ENCODE results near the gene LPO.

Gene LPO

DNA sequence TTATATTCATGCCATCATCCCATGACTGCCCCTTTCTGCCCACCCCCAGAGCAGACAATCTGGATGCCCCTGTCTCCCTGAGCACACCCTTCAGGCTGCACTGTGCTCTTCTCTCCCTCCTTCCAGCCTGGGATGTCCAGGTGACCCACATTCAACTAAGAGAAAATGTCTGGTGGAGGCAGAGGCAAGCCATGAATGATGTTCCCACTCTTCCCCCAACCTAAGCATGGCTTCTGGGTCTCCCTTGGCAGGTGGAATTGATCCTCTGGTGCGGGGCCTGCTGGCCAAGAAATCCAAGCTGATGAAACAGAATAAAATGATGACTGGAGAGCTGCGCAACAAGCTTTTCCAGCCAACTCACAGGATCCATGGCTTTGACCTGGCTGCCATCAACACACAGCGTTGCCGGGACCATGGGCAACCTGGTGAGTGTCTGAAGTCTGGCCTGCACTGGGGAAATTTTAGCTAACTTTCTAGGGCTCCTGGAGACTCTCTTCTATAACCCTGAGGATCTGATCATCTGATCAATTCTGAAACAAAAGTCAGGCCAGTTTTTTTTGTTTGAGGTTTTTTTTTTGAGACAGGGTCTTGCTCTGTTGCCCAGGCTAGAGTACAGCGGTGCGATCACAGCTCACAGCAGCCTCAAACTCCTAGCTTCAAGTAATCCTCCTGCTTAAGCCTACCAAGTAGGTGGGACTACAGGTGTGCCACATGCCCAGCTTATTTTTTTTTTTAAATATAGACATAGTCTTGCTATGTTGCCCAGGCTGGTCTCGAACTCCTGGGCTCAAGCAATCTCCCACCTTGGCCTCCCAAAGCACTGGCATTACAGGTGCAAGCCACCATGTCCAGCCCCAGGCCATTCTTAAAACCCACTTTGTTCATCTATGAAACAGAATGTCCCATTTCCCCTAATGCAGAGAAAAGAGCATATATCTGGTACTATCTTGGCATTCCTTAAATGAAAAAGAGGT is 27.8 kb downstream of the LPO start:
- Histone ChIP-seq H3K27me3 (ENCODE audit: control insufficient read depth, insufficient read depth, low read length) (peaks cover 17% of the 10 kb centered on the region), H3K9ac (ENCODE audit: low read depth, low read length) (no peak overlapping the region)

GRCh38 chr17:58267347-58268324 is 29.3 kb downstream of the LPO start:
- H3K9ac ChIP-seq (ENCODE audit: low read depth, low read length) = no peak overlapping the region
- peaks cover 9% of the 10 kb centered on the region for H3K27me3 ChIP-seq (ENCODE audit: control insufficient read depth, insufficient read depth, low read length)
- no peaks in the 10 kb centered on the region for H3K36me3 ChIP-seq (ENCODE audit: control insufficient read depth, insufficient read depth, low read length)
- no peaks in the 10 kb centered on the region for H3K4me1 ChIP-seq (ENCODE audit: control insufficient read depth, insufficient read depth, low read length)
- H3K9me3 ChIP-seq (ENCODE audit: control insufficient read depth, insufficient read depth, low read length) = no peaks in the 10 kb centered on the region
- H3K4me3 ChIP-seq (ENCODE audit: low read depth, low read length) = no peak overlapping the region

More for the DNA sequence above, 27.8 kb downstream of the LPO start:
- Histone ChIP-seq H3K4me3 (ENCODE audit: low read depth, low read length) (no peak overlapping the region), H3K36me3 (ENCODE audit: control insufficient read depth, insufficient read depth, low read length) (no peaks in the 10 kb centered on the region), H3K9me3 (ENCODE audit: control insufficient read depth, insufficient read depth, low read length) (no peaks in the 10 kb centered on the region), H3K4me1 (ENCODE audit: control insufficient read depth, insufficient read depth, low read length) (no peaks in the 10 kb centered on the region)

- Histone ChIP-seq H3K27me3 (ENCODE audit: control insufficient read depth, insufficient read depth, low read length) (peaks cover 9% of the 10 kb centered on the region), H3K9me3 (ENCODE audit: control insufficient read depth, insufficient read depth, low read length) (no peaks in the 10 kb centered on the region)
These were observed 29.9 kb downstream of the LPO start for GRCh38 chr17:58268326-58268725.

DNA sequence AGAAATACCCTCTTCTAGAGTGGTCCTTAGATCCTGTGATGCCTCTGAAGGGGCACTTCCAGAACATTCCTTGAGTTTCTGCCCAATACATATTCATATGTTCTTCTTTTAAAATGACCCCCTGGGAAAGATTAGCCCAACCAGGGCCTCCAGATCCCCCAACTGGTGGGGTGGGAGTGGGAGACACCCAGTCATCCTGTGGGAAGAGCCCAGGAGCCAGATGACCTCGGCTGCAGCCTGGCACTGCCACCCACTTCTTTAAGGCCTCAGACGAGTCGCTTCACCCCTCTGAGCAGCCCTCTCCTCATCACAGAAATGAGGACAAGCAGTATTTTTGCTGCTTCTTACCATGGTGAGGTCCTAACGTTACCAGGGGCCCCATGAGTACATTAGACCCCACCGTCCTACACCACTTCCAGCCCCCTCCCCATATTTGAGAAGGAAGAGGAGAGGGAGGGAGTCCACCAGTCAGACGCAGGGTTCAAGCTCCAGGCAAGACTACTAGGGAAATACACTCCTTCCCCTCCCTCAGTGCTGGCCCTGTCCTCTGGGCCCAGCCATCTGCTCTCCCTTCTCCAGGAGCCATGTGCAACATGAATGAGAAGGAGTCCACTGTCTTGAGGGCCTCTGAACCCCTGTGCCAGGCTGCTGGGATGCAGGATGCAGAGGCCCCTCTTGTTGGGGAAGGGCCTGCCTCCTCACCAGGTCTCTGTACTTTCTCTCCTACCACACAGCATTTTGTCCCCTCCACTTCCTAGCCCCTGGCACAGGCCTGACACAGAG is 30.6 kb downstream of the LPO start:
- Histone ChIP-seq H3K9me3 (ENCODE audit: control insufficient read depth, insufficient read depth, low read length) (no peaks in the 10 kb centered on the region), H3K36me3 (ENCODE audit: control insufficient read depth, insufficient read depth, low read length) (no peaks in the 10 kb centered on the region), H3K4me3 (ENCODE audit: low read depth, low read length) (no peak overlapping the region), H3K4me1 (ENCODE audit: control insufficient read depth, insufficient read depth, low read length) (no peaks in the 10 kb centered on the region), H3K27me3 (ENCODE audit: control insufficient read depth, insufficient read depth, low read length) (peaks cover 9% of the 10 kb centered on the region), H3K9ac (ENCODE audit: low read depth, low read length) (no peak overlapping the region)

More at GRCh38 chr17:58268326-58268725, 29.9 kb downstream of the LPO start:
- H3K4me1 ChIP-seq (ENCODE audit: control insufficient read depth, insufficient read depth, low read length) = no peaks in the 10 kb centered on the region
- no peak overlapping the region for H3K9ac ChIP-seq (ENCODE audit: low read depth, low read length)
- no peaks in the 10 kb centered on the region for H3K36me3 ChIP-seq (ENCODE audit: control insufficient read depth, insufficient read depth, low read length)
- no peak overlapping the region for H3K4me3 ChIP-seq (ENCODE audit: low read depth, low read length)

DNA sequence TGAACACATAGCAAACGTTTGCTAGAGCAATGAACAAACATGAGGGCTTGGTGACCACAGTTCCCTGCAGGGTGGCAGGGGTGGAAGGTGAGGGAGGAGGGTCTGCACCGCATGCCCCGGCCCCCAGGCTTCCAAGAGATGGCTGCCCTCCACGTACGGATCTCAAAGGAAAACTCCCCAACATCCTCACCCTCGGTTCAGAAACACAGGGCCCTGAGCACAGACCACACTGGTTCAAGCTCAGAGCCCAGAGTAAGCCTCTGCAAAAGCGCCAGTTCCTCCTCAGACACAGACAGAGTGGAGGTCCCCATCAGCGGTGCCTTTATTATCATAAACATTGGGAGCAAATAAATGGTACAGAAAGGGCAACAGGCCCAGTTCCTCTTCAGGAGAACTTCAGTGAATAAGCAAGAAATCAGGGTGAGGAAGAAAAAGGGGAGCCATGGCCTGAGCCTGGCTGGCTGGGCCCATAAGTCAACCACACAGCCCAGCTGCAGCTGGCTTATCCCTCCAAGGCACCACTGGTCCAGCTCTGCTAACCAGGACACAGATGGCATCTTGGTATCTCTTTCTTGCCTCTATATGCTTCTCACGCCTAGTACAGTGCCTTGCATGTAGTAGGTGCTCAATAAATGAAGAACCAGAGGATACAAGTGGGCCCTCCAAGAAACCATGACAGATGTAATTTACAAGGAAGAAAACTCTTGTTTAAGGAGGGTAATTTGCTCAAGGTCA is 31.3 kb downstream of the LPO start:
- Histone ChIP-seq H3K36me3 (ENCODE audit: control insufficient read depth, insufficient read depth, low read length) (no peaks in the 10 kb centered on the region), H3K4me3 (ENCODE audit: low read depth, low read length) (no peak overlapping the region), H3K9ac (ENCODE audit: low read depth, low read length) (no peak overlapping the region), H3K27me3 (ENCODE audit: control insufficient read depth, insufficient read depth, low read length) (peaks cover 4% of the 10 kb centered on the region), H3K4me1 (ENCODE audit: control insufficient read depth, insufficient read depth, low read length) (no peaks in the 10 kb centered on the region), H3K9me3 (ENCODE audit: control insufficient read depth, insufficient read depth, low read length) (no peaks in the 10 kb centered on the region)

DNA sequence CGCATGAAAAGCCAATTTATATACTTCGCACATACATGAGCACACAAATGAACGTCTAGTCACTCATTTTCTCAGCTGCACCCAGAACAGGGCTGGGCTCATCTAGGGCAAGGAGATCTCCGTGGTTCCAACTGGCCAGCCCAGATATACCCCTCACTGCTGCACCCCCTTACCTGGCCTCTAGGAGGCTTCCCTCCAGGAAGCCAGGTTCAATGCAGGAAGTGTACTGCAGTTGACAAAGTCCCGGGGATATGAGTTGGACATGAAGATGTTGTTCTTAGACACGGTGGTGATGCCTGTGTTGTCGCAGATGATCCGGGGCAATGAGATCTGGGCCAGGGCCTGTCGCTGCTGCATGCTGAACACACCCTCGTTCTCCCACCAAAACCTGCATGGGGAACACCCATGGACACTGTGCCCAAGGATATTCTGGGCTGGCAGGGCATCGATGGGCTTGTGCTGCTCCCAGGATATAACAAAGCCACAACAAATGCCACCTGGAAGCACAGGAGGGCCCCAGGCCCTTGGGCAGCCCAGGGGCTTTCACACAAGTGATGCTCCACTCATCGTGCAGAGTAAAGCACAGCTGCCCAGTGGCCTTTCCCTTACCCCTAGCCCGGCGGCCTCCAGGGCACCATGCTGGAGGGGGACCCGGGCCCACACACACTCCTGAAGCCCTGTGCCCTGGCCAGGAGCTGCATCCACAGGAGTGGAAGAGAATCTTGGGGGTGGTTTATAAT is 32.3 kb downstream of the LPO start:
- Histone ChIP-seq H3K36me3 (ENCODE audit: control insufficient read depth, insufficient read depth, low read length) (no peaks in the 10 kb centered on the region), H3K27me3 (ENCODE audit: control insufficient read depth, insufficient read depth, low read length) (no peaks in the 10 kb centered on the region), H3K4me1 (ENCODE audit: control insufficient read depth, insufficient read depth, low read length) (no peaks in the 10 kb centered on the region), H3K9ac (ENCODE audit: low read depth, low read length) (no peak overlapping the region), H3K9me3 (ENCODE audit: control insufficient read depth, insufficient read depth, low read length) (no peaks in the 10 kb centered on the region), H3K4me3 (ENCODE audit: low read depth, low read length) (no peak overlapping the region)

DNA sequence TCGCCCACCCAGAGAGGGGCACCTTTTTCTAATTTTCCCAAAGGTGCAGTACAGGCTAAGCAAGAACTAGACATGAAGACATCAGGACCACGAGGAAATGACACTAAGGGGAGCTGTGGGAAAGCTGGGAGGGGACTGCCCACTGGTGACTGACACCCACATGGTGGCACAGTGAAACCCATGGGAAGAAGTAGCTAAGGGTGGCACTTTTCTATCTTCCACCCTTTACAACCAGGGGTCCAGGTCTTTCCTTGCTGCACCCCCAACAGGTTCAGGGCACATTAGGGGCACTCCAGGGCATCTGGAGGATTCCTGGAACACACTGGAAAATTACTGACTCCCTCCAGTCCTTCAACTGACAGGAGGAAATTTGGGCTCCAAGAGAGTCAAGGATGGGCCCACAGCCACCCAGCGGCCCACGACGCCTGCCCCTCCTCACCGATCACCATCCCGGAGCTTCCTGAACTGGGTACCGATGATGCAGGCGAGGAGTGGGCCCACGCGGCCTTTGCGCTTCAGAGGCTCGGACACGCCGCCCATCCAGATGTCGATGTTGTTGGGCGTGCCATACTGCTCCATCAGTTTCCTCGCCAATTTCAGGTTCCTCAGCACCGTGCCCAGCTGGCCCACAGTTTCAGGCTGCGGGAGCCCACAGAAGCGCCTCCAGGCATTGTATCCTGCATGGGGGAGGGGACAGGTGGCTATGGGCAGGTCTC is 33.0 kb downstream of the LPO start:
- H3K4me1 ChIP-seq (ENCODE audit: control insufficient read depth, insufficient read depth, low read length) = no peaks in the 10 kb centered on the region
- H3K4me3 ChIP-seq (ENCODE audit: low read depth, low read length) = no peak overlapping the region
- H3K27me3 ChIP-seq (ENCODE audit: control insufficient read depth, insufficient read depth, low read length) = no peaks in the 10 kb centered on the region
- H3K9ac ChIP-seq (ENCODE audit: low read depth, low read length) = no peak overlapping the region
- no peaks in the 10 kb centered on the region for H3K9me3 ChIP-seq (ENCODE audit: control insufficient read depth, insufficient read depth, low read length)
- H3K36me3 ChIP-seq (ENCODE audit: control insufficient read depth, insufficient read depth, low read length) = no peaks in the 10 kb centered on the region

GRCh38 chr17:58272367-58273280 is 34.2 kb downstream of the LPO start:
- peaks cover 5% of the 10 kb centered on the region for H3K27me3 ChIP-seq (ENCODE audit: control insufficient read depth, insufficient read depth, low read length)

GRCh38 chr17:58273453-58274104 is 35.2 kb downstream of the LPO start:
- Histone ChIP-seq H3K4me1 (ENCODE audit: control insufficient read depth, insufficient read depth, low read length) (no peaks in the 10 kb centered on the region), H3K9me3 (ENCODE audit: control insufficient read depth, insufficient read depth, low read length) (no peaks in the 10 kb centered on the region), H3K27me3 (ENCODE audit: control insufficient read depth, insufficient read depth, low read length) (peaks cover 14% of the 10 kb centered on the region), H3K4me3 (ENCODE audit: low read depth, low read length) (no peak overlapping the region), H3K9ac (ENCODE audit: low read depth, low read length) (no peak overlapping the region), H3K36me3 (ENCODE audit: control insufficient read depth, insufficient read depth, low read length) (no peaks in the 10 kb centered on the region)

More at GRCh38 chr17:58272367-58273280, 34.2 kb downstream of the LPO start:
- Histone ChIP-seq H3K9ac (ENCODE audit: low read depth, low read length) (no peak overlapping the region), H3K4me1 (ENCODE audit: control insufficient read depth, insufficient read depth, low read length) (no peaks in the 10 kb centered on the region), H3K36me3 (ENCODE audit: control insufficient read depth, insufficient read depth, low read length) (no peaks in the 10 kb centered on the region), H3K4me3 (ENCODE audit: low read depth, low read length) (no peak overlapping the region), H3K9me3 (ENCODE audit: control insufficient read depth, insufficient read depth, low read length) (no peaks in the 10 kb centered on the region)

Measured in iPS-15b (cell line).